Testis (tissue), 2 donors: Measurements from ENCODE around the gene CCM2.

ENCODE experiments used
- CTCF ChIP-seq, 3 experiments: fragments of 450-650 bp in 2 of 3; fragments of 200-600 bp in 1 of 3; sonication (generic) in 1 of 3; IDR thresholded peaks; one replicate each; pipeline ENCODE4 v1.5.1; 2016 to 2019; ENCODE audit warnings: antibody characterized with exemption in 3 of 3, mild to moderate bottlenecking in 2 of 3, moderate library complexity in 1 of 3
- POLR2A ChIP-seq: fragments of 450-650 bp; IDR thresholded peaks from one replicate; pipeline ENCODE4 v1.6.1; 2017; ENCODE audit warnings: antibody characterized with exemption, mild to moderate bottlenecking, moderate library complexity

GRCh38 chr7:45087301-45088145, 87.5 kb downstream of the CCM2 start:
- no peak for TF ChIP-seq CTCF (IDR thresholded peaks at IDR 0.05)
- no peak for TF ChIP-seq POLR2A
